Activated CD4-positive, alpha-beta T cell treated with anti-CD3 and anti-CD28 coated beads, Interleukin-2, amount 50 U/mL, for 16 hours (primary cell): ENCODE data around the gene MYO1F.
"Not testable (repeated sequence)": the region's sequence is repeated elsewhere in the genome, so short reads cannot be mapped to it uniquely, and the experiment has no call there.

Experiments used
- DNase-seq: peaks from one replicate; pipeline ENCODE4 v3.0.0-alpha.2; 2020

The MYO1F gene

DNA sequence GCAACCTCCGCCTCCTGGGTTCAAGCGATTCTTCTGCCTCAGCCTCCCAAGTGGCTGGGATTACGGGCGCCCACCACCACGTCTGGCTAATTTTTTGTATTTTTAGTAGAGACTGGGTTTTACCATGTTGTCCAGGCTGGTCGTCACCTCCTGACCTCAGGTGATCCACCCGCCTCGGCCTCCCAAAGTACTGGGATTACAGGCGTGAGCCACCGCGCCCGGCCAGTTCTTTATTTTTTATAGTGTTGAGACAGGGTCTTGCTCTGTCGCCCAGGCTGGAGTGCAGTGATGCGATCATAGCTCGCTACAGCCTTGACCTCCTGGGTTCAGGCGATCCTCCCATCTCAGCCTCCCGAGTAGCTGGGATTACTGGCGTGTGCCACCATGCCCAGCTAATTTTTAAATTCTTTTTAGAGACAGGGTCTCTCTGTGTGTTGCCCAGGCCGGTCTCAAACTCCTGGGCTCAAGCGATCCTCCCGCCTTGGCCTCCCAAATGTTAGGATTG lies 62.7 kb downstream of the MYO1F start:
- not testable (repeated sequence) for DNase-seq

DNA sequence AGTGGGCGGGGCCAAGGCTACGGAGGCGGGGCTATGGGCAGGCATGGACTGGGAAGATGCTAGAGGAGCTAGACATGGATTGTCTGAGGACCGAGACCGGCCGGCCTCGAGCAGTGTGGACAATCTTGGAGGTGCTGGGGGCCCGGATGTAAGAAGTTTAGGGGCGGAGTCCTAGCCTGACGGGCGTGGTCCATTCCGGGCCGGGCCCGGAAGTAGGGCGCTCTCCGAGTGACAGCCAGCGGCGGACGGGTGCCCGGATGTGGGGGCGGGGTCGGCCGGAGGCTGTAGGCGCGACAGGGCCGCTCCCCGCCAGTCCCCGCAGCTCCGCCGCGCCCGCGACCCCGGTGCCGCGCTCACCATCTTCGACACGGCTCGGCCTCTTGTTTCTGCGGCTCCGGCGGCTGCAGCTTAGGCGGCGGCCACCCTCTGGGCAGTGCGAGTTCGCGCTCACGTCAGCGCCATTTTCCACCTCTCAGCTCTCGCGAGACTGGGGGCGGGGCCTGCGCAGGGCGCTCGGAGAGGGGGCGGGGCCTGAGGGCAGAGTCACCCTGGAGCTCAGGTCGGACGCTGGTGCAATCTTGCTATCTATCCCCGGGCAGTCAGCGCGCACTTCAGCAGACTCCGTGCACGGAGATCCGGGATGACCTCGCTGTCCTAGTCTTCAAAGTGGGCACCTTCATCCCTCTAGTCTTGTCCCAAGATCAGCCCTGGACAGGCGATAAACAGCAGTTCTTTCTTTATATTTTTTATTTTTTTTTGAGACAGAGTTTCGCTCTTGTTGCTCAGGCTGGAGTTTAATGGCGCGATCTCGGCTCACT lies 63.3 kb downstream of the MYO1F start, which contains the start of gene ZNF414:
TSS of gene ZNF414 (minus strand) at position 481 of the 818 bp plus-strand sequence. CDS start at position 360, 121 bp downstream.
- DNase-seq, result peak; percentile 96

DNA sequence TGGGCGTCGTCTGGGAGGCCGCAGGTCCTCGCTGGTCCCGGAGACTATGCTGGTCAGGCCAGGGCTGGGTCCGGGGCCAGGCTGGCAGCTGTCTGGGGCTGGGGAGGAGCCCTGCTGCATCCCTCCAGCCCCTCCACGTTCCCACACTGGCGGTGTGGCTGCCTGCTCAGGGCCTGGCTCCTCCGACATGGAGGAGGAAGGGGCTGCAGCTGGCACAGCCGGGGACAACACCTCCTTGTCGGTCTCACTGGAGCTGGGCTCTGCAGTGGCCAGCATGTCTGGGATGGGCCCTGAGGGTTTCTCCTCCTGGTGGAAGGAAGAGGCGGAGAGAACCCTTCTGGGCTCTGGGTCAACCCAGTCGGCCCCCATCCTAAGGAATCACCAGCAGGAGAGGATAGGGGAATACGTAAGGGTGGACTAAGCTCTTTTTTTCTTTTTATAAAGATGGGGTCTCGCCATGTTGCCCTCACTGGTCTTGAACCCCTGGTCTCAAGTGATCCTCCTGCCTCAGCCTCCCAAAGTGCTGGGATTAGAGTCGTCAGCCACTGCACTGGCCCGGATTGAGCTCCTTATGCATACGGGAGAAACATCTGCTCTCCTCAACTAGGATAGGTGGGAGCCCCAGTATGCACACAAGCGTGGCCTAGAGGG lies 64.1 kb downstream of the MYO1F start:
- DNase-seq, result no peak

DNA sequence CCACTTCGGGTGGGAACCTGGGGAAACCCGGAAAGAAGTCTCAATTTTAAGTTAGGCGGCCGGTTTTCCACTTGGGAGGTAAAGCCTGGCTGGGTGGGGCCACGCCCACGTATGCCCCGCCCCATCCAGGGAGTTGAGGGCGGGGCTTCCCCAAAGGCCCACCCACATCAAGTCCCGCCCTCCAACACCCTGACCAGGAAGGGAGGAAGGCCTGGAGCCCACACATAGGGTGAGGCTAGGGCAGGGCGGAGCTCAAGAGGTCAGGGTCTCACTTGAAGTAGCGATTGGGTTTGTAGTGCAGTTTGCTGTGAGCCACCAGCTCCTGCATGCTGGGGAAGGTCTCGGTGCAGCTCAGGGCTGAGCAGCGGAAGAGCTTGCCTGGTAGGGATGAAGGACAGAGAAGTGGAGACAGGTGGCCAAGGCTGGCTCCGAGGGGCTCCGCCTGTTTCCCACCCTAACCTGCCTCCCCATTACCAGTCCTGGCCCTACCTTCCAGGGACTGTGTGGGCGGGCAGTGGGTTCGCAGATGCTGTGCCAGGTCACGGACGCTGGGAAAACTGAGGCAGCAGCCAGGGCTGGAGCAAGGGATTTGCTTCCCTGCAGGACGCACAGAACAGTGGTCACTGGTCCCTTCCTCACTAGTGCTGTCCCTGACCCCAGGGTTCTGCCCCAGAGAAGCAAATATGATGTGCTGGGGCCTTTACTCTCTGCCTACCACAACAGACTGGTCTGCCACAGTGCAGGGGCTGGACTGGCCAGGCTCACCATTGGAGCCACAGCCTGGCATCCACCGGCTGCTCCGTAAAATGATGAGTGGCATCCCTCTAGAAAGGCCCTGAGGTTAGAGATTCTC lies 64.9 kb downstream of the MYO1F start:
- peak; percentile 41 for DNase-seq

DNA sequence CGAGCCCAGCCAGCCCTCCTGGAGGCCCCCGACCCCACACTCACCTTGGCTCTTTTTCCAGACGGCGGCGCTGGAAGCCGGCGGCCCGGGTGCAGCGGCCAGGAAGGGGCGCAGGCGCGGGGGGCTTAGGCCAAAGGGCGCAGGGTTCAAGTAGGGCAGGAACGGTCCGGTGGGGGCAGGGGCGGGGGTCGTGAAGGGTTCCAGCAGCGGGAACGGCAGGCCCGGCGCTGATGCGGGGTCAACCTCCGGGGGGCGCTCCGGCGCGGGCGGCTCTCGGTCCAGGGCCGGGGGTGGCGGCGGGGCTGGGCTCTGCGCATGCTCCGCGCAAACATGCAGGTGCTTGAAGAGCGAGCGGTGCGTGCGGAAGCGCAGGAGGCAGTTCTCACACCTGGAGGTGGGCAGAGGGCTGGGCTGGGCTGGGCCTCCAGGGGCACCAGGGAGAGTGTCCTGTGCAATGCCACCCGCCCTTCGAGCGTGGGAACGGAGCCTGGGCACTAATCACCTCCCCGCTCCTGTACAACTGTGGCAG lies 65.6 kb downstream of the MYO1F start:
- DNase-seq, result no peak

DNA sequence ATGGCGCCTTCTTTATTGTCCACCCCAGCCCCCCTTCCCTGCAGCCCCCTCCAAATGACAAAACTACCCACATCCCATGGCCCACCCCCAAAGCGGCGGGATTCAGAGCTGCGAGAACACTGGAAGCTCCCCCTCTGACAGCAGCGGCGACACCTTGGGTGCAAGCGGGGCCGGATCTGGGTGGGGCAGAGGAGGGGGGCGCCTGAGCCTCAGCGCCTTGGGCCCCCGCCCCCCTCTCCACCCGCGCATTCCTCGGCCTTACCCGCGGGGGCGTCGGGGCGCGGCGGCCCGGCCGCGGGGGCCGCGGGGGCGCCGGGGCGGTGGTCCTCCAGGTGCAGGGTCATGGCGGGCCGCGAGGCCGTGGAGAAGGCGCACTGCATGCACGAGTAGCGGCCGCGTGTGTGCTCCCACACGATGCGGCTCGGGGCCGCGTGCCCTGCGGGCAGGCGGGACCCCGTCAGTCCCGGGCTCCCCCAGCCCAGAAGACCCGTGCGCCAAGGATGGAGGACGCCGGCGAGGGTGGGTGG lies 66.6 kb downstream of the MYO1F start:
- DNase-seq, result no peak

DNA sequence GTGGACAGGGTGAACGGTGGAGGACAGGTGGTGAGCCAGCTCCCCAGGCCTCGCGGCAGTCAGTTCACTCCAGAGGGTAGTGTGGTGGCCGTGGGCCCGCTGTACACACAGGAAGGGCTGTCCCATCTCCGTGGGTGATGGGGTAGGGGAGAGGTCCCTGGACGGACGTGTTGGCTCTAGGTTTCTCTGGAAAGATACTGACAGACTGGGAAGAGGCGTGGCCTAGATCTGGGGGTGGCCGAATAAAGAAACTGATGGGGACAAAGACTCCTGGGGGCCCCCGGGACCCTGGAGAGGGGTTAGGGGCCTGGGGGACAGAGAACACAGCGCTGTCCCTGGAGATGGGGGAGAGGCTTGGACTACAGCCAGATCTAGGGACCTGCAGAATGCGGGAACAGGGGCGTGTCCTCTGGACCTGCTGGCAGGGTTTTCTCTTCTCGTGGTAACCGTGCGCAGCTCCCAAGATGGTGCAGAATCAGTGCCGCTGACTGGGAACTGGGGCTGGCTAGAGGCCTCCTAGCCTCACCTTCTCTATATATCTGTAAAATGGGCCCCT lies 70.8 kb downstream of the MYO1F start:
- no peak for DNase-seq

DNA sequence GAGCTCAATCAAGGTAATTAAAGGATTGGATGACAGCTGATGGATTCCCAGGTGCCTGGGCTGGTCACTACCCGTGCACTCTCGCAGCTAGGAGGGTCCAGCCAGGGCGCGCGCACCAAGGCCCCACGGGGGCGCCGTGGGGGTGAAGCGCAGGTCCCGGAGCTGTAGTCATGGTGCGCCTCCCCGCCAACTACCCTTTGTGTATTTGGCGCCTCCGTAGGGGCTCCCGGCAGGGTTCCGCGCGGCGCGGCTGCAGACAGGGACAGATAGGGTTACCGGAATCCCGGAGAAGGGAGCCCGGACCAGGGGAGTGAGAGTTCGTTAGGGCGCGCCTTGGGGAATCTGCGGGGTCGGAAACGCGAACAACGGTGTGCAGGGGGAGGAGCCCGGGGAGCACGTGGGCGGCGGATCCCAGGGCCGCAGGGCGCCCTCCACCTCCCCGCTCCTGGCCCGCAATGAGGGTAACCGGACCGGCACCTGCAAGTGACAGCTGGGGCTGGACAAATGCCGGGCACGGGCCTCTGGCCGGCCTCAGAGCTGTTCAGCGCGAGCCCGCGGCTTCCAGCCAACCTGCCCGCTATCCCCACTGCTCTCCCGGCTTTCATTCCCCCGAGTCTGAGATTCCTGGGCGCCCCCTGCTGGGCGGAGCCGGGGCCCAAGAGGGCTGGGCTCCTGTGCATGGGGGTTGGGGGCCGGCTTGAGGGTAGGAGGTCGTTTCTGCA lies 71.4 kb downstream of the MYO1F start:
- peak; percentile 77 for DNase-seq

DNA sequence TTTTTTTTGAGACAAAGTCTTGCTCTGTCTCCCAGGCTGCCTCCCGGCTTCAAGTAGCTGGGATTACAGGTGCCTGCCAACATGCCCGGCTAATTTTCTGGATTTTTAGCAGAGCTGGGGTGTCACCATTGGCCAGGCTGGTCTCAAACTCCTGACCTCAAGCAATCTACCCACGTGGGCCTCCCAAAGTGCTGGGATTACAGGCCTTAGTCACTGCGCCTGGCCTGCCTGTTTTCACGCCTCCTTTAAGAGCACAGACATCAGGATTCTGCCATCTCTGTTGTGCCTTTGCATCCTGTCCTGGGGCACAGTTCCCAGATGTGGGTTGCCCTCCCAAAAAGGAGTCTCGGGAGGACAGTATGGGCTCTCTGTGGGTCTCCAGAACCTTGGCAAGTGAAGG lies 72.3 kb downstream of the MYO1F start:
- DNase-seq, result no peak

DNA sequence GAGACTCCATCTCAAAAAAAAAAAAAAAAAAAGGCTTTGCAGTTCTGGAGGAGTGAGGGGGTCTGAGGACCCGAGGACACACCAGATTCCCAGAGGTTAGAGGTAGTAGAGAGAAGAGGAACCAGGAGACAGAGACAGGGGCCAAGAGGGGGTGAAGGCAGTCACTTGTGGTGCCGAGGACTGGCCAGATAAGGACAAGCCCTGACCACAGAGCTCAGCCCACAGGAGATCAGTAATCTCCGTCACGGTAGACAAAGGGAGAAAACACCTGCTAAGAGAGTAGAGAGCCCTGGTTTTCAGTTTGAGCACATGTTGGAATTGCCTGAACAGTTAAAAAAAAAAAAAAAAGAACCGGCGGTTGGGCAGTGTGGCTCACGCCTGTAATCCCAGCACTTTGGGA lies 73.1 kb downstream of the MYO1F start:
- no peak for DNase-seq

DNA sequence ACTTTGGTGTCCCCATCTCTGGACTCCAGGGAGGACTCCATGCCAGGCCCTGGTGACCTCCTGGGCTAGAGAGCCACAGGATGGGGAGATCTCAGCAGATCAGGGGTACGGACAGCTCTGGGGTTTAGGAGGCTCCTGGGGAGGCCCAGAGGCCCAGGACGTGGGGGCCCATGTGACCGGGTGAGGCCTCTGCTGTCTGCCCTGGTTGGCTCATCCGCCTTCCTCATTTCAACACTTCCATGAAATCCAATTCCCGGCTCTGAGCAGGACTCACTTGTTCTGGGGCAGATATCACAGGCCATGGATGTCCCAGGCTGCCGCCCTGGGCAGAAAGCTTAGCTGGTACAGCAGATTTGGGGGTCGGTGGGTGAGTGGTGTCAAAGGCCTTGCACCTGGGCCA lies 73.7 kb downstream of the MYO1F start:
- no peak for DNase-seq

DNA sequence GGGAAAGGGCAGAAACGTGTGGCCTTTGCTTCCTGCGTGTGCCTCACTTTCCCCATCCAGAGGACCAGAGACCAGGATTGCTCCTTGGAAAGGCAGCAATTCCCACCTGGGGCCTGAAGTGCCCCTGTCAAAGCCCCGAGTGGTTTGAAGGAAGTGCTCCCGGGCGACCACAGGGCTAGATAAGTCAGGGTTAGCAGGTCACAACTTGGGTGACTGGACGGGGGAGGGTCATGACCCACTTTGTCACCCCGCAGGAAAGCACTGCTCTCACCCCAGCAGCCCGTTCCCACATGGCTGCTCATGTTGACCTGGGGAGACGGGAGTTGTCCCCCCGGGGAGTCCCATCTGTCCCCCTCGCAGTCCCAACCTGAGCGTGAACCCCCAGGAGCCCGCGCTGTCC lies 75.3 kb downstream of the MYO1F start:
- DNase-seq, result no peak

DNA sequence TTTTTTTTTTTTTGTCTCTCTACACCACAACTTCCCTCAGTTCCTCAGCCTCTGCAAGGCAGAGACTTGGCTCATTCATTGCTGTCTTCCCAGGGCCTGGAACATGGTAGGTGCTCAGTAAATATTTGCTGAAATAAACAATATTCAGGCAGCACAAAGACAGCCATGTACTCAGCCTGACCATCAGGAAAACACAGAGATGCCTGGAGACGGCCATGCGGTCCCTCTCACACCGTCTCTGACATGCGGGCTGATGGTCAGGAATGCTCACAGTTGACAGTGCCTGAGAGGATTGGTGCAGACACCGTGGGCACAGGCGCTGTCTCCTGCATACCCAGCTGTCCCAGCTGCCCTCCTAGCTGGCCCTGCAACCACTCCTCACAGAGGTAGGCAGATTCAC lies 75.7 kb downstream of the MYO1F start:
- DNase-seq, result no peak

DNA sequence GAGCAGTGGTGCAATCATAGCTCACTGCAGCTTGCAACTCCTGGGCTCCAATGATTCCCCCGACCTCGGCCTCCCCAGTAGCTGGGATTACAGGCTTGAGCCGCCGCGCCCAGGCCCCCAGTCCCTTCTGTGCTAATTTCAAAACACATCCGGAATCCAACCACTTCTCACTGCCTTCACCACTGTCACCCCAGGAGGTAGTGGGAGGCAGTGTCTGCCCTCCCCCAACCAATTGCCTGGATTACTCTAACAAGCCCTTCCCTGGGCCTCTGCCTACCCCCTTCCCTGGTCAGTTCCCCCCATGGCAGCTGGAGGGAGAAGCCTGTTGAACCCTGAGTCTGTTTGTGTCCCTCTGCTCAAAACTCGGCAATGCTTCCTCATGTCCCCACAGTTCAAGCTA lies 77.1 kb downstream of the MYO1F start:
- DNase-seq, result no peak

DNA sequence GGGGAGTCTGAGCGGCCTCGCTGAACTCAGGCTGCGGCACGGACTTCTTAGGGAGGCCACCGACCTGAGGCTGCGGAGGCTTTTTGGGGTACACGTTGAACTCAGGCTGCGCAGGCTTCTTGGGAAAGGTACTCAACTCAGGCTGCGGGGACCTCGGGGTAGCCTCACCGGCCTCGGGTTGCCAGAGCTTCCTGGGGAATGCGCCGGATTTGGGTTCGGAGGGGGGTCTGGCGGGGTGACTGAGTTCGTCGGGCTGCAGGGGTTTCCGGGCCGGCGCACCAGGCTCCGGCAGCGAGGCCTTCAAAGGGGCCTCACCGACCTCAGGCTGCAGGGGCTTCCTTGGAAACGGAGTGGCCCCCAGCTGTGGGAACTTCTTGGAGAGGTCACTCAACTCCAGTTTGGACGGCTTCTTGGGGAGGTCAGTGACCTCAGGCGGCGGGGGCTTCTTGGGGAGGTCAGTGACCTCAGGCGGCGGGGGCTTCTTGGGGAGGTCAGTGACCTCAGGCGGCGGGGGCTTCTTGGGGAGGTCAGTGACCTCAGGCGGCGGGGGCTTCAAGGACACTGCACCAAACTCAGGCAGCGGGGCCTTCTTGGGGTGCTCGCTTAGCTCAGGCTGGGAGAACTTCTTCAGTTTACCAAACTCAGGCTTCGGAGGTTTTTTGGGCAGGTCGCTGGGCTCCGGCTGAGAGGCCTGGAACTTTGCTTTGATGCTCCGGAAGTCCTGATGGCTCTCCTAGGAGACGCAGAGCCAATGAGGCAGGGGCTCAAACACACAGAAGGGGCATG lies 78.0 kb downstream of the MYO1F start:
- DNase-seq, result no peak

DNA sequence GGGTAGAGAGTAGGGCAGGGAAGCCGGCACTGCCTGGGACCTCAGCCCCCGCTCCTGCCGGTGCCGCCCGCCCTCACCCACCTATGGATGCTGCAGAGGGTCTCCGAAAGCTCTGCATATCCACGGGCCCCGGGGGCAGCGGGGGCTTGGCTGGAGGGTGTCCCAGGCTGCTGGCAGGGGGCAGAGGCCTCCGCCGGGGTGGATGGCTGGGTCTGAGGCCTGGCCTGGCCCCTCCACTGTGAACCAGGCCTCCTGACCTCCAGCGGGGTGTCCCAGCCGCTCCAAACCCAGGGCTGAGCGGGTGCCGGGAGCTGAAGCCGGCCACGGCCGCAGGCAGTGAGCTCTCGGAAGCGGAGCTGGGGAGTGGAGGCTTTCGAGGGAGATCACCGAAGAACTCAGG lies 78.9 kb downstream of the MYO1F start:
- no peak for DNase-seq

DNA sequence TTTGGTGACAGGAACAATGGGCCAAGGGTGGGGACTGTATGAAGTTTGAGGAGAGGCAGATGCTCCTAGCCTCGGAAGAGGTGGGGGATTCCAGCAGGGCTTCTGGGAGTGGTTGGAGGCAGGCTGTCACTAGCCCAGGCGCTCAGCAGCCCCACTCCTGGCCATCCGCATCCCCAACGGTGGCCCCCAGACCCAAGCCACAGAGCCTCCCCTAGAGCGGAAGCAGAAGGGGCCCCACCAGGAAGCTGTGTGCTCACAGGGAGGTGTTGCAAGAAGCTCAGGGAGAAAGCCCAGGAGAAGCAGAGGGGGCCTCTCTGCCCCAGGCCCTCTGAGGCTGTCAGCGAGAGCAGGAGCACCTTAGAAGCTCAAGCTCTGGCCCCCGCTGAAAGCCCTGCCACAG lies 83.1 kb downstream of the MYO1F start:
- no peak for DNase-seq

DNA sequence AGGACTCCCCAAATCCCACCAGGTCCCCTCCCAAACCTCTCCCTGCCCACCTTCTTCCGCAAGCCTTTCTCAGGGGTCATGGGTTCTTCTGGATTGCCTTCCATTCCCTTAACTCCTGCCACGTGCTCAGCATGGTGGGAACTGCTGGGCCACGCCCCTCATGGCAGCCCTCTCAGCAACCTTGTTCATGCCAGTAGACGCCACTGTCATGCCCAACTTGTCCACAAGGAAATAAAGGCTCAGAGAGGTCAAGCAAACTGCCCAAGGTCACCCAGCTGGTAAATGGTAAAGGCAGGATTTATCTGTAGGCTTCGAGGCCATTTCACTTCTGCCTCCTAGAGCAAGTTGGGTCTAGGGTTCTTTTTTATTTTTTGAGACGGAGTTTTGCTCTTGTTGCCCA lies 85.7 kb downstream of the MYO1F start:
- DNase-seq, result no peak

DNA sequence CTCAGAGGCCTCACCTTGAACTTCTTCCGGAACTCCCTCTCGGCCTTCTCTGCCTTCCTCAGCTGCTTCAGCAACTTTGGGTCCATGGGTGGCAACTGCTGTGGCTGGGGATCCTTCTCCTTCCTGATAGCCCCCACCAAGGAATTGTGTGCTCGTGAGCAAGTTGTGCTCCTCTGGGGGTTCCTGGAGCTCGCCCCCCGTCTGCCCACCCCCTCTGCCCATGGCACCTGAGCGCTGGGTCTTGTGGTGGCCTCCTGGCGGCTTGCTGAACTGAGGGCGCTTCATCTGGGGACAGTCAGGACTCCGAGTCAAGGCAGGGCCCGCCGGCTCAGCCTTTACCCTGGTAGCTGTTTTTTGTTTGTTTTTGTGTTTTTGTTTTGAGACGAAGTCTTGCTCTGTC lies 86.4 kb downstream of the MYO1F start:
- no peak for DNase-seq

DNA sequence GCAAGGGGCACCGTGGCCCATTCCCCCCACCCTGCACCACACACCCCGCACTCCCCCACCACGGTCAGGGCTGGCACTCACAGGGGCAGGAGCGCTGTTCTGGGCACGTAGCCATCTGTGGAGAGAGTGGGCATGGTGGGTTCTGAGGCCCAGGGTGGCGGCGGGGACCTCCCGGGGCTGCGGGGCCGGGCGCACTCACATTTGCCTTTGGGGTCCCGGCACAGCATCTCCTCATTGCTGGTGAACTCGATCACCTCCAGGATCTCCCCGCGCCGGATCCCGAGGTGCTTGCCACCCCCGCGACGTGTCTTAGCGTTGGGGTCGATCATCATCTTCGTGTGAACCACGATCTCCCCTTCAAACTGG lies 86.9 kb downstream of the MYO1F start:
- DNase-seq, result no peak
